GM19099 (cell line): ENCODE data around the gene EPHB1.

Experiments used
- POLR2A ChIP-seq: IDR thresholded peaks from 3 replicates; pipeline ENCODE4 v1.6.1; 2011; ENCODE audit warnings: low read depth; ENCODE audit not compliant: insufficient read length; ENCODE audit errors: extremely low read depth

The EPHB1 gene

GRCh38 chr3:134978658-134979057 is 183.6 kb downstream of the EPHB1 start:
- no peak for TF ChIP-seq POLR2A

DNA sequence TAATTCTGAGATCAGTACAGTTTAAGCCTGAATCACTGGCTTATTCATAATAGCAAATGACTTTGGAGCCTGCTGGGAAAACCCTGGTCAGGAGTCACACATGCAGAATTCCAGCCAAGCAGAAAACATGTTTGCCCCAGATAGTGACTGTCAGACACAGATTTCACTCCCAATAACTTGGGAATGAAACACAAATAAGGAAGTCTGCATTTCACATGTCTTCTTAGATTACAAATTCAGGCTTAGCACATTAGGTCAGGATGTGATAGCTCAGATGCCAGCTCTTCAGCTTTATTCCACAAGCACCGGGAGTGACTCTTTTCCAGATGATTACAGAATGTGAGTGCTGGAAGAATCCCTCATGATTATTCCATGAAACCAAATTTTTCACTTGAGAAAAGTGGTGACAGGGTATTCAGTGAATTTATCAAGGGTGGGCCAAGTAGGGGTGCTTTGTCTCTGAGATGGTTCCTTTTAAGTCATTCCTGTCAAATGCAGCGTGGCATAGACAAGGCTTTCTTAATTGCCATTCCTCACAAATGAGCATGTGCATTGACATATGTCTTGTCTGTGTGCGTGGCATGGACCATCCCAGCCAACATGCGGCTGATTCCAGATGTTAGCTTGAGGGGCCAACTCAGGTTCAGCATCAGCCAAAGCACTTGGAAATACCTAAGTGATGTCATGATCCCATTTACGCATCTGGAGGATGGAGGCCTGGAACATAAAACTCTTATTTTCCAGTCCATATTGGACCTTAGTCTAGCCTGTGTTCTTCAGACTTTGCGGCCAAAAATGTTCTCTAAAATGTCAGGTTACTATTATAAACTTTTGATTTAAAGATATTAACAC is 191.0 kb downstream of the EPHB1 start:
- no peak for TF ChIP-seq POLR2A

DNA sequence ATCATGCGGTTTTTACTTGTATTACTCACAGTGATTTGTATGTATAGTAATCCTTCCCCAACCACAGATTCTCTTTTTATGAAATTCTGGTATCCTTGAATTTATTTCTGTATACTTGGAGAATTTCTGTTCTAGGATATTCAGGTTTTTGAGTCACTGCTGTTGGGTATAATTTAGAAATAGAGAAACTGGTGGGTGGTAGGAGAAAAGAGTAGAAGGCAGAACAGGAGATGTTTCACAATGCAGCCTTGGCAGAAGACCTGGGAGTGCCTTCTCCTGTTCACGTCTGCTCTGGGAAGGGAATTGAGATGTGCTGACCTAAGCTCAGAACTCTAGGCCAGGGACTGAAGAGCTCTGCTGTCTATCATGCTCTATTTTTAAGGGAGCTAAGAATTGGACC is 193.6 kb downstream of the EPHB1 start:
- no peak for TF ChIP-seq POLR2A

GRCh38 chr3:134991003-134991402 is 195.9 kb downstream of the EPHB1 start:
- TF ChIP-seq POLR2A = no peak

GRCh38 chr3:134991472-134992010 is 196.5 kb downstream of the EPHB1 start:
- TF ChIP-seq POLR2A = no peak

- no peak for TF ChIP-seq POLR2A
Observed at GRCh38 chr3:134992180-134992579, 197.1 kb downstream of the EPHB1 start.

GRCh38 chr3:134992586-134992985 is 197.5 kb downstream of the EPHB1 start:
- TF ChIP-seq POLR2A = no peak

DNA sequence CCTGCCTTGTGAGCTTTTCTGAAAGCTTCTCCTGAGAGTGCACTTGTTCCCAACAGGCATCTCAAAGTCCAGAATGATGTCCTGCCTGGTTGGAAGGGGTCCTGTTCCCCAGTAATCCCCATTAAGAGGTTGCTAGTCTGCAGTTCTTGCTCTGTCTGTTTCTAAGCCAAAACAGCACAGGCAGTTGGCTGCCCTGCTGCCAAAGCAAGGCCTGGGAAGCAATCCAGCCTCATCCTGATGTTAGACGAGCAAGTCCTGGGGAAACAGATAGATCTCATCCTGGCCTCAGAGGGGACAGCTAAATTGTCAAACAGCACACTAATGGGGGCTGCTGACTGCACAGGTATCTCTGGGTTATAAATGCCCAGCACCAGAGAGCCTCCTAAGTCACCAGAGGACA is 198.0 kb downstream of the EPHB1 start:
- no peak for TF ChIP-seq POLR2A

- TF ChIP-seq POLR2A = no peak
Observed at GRCh38 chr3:134998158-134998557, 203.1 kb downstream of the EPHB1 start.

- no peak for TF ChIP-seq POLR2A
Observed at GRCh38 chr3:134998855-134999254, 203.8 kb downstream of the EPHB1 start.

GRCh38 chr3:135000465-135000864 is 205.4 kb downstream of the EPHB1 start:
- no peak for TF ChIP-seq POLR2A

GRCh38 chr3:135007607-135008006 is 212.5 kb downstream of the EPHB1 start:
- TF ChIP-seq POLR2A = no peak

DNA sequence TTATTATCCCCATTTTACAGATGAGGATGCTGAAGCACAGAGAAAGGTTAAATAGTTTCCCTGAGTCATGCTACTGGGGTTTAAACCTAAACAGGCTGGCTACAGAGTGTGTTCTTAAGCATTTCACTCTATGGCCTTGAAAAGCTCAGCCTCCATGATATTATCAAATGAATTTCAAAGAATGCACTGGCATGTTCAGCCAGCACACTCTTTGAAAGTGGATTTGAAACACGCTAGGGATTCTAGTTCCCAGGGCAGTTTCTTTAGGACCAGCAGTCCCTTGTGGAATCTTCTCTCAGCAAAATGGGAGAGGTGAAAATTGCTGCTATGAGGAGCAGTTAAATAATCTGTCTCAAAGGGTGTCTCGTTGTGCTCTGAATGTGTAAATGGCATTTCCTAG is 213.3 kb downstream of the EPHB1 start:
- no peak for TF ChIP-seq POLR2A

- no peak for TF ChIP-seq POLR2A
Observed at GRCh38 chr3:135009014-135009413, 214.0 kb downstream of the EPHB1 start.

GRCh38 chr3:135012101-135012500 is 217.0 kb downstream of the EPHB1 start:
- TF ChIP-seq POLR2A = no peak

DNA sequence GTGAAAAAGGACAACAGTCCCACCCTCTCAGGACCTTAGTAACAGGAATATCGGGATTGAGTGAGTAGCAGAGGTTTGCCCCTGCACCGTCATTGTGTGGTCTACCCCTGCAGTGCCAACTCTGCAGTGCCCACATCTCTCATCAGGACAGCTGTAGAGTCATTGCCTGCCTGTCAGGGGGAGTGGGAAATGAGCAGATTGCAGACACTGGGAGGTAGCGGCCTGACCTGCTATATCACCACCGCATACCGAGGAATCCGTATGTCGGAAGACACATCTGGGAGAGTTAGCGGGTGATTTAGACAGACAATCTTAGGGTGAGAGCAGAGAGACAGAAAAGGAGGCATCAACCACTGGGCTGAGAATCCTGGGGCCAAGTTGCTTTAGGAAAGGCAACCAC is 218.1 kb downstream of the EPHB1 start:
- TF ChIP-seq POLR2A = no peak
